ENCODE data around the gene LDLRAD3. TPM values are rescaled to one million over a fixed set of nuclear protein-coding genes. Genes with fewer than 3 reads are reported as not detected.

The LDLRAD3 gene
- total RNA-seq, 1 experiment from 2014 or later = 12.1 TPM

DNA sequence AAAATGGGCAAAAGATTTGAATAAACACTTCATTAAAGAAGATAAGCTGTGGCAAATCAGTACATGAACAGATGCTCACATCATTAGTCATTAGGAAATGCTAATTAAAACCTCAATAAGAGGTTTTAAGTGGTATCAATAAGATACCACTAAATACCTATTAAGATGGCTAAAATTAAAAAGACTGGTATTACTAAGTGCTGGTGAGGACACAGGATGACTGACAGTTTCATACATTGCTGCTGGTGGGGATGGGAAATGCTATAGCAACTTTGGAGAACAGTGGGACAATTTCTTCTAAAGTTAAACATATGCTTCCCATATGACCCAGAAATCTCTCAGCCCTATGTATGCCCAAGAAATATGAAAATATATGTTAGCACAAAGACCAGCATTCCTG is 276.1 kb downstream of the LDLRAD3 start:
- no peak overlapping the region for H3K18ac ChIP-seq (ENCODE audit: insufficient read length, low read depth, low read length)
- no peaks in the 10 kb centered on the region for H3K4me1 ChIP-seq (ENCODE audit: insufficient read depth, low read length)
- H2BK20ac ChIP-seq (ENCODE audit: low read depth, low read length, poor library complexity, severe bottlenecking) = no peak overlapping the region
- Mint-ChIP-seq H3K4me1 (no peaks in the 10 kb centered on the region), H3K4me3 (no peak overlapping the region; a peak in 1 of 5 replicates), H3K27ac (no peak overlapping the region), H3K36me3 (ENCODE audit: insufficient read depth in 1 of 3, low read depth in 3 of 3) (peaks cover 0 to 7% (median 6%) of the 10 kb centered on the region in 3 experiments; a peak in 4 of 7 replicates), H3K9me3 (peaks cover 8 to 11% of the 10 kb centered on the region in 2 experiments; a peak in 4 of 5 replicates), H3K27me3 (ENCODE audit: low read depth) (no peaks in the 10 kb centered on the region)
- no peak overlapping the region for H3K23ac ChIP-seq (ENCODE audit: insufficient read length, low read depth, low read length)
- no peaks in the 10 kb centered on the region for H3K79me2 ChIP-seq (ENCODE audit: insufficient read depth, low read length)
- no peak overlapping the region for H3K9ac ChIP-seq (ENCODE audit: extremely low read depth, insufficient read length, low read length)
- no peak overlapping the region for H3K27ac ChIP-seq (ENCODE audit: insufficient read length, low read depth, low read length)
- no peak overlapping the region for H2BK12ac ChIP-seq (ENCODE audit: insufficient read length, low read depth, low read length)
- H4K8ac ChIP-seq (replicated peaks; ENCODE audit: insufficient read length, low read depth, low read length) = no peak overlapping the region
- H4K20me1 ChIP-seq (ENCODE audit: control insufficient read depth, insufficient read depth, insufficient read length) = no peaks in the 10 kb centered on the region
- no peak overlapping the region for H4K5ac ChIP-seq (ENCODE audit: insufficient read length, low read depth, low read length)
- no peak overlapping the region for H3K4me2 ChIP-seq (ENCODE audit: insufficient read depth, insufficient read length, low read length)
- H2AFZ ChIP-seq (ENCODE audit: low read length) = no peak overlapping the region
- H2BK15ac ChIP-seq (ENCODE audit: low read depth, low read length) = no peak overlapping the region
- no peak overlapping the region for H3K14ac ChIP-seq (ENCODE audit: insufficient read depth, low read length)
- H2AK5ac ChIP-seq (ENCODE audit: insufficient read length, low read length) = no peak overlapping the region
- no peak for DNase-seq
- no peak overlapping the region for H3K4ac ChIP-seq (ENCODE audit: low read depth, low read length)
- no peak overlapping the region for H2BK5ac ChIP-seq (ENCODE audit: insufficient read length, low read length)
- no peaks in the 10 kb centered on the region for H3K23me2 ChIP-seq (ENCODE audit: insufficient read length, low read depth, low read length, poor library complexity, severe bottlenecking)
- H3K79me1 ChIP-seq (ENCODE audit: insufficient read depth, low read depth, low read length, poor library complexity, severe bottlenecking) = no peaks in the 10 kb centered on the region
- H3K56ac ChIP-seq (ENCODE audit: insufficient read length, low read depth, low read length) = no peak overlapping the region
- no peaks in the 10 kb centered on the region for H3K27me3 ChIP-seq (ENCODE audit: insufficient read depth, low read length)
- TF ChIP-seq, protein P1, sequence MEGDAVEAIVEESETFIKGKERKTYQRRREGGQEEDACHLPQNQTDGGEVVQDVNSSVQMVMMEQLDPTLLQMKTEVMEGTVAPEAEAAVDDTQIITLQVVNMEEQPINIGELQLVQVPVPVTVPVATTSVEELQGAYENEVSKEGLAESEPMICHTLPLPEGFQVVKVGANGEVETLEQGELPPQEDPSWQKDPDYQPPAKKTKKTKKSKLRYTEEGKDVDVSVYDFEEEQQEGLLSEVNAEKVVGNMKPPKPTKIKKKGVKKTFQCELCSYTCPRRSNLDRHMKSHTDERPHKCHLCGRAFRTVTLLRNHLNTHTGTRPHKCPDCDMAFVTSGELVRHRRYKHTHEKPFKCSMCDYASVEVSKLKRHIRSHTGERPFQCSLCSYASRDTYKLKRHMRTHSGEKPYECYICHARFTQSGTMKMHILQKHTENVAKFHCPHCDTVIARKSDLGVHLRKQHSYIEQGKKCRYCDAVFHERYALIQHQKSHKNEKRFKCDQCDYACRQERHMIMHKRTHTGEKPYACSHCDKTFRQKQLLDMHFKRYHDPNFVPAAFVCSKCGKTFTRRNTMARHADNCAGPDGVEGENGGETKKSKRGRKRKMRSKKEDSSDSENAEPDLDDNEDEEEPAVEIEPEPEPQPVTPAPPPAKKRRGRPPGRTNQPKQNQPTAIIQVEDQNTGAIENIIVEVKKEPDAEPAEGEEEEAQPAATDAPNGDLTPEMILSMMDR (conservative IDR thresholded peaks at IDR 0.05) = no peak
- no peaks in the 10 kb centered on the region for H3K9me3 ChIP-seq (ENCODE audit: control insufficient read depth, low read depth, low read length)
- no peak overlapping the region for H3T11ph ChIP-seq (ENCODE audit: low read length)
- H2BK120ac ChIP-seq (ENCODE audit: low read depth, low read length, poor library complexity, severe bottlenecking) = no peak overlapping the region
- no peak overlapping the region for H4K91ac ChIP-seq (ENCODE audit: insufficient read length, low read depth, low read length)
